Liver (tissue), 9 donors: ENCODE data around the gene PHC2. TPM values are rescaled to one million over a fixed set of nuclear protein-coding genes. Genes with fewer than 3 reads are reported as not detected.

Experiments
- DNase-seq: peaks from one replicate; pipeline ENCODE4 v3.0.0-alpha.2; 2017; ENCODE audit warnings: low spot score
- H3K27ac ChIP-seq, 2 donors: one replicate each; pipeline ENCODE4 v1.7.0; 2013; ENCODE audit warnings: inconsistent platforms in 2 of 2, low read length in 2 of 2, control low read depth in 1 of 2, low read depth in 1 of 2, mild to moderate bottlenecking in 1 of 2
- H3K27me3 ChIP-seq, 4 donors: one replicate each; pipeline versions ENCODE4 v1.6.1 to v1.7.0; 2013; ENCODE audit warnings: low read length in 3 of 4, inconsistent platforms in 1 of 4, mild to moderate bottlenecking in 1 of 4, moderate library complexity in 1 of 4; ENCODE audit not compliant: control insufficient read depth in 4 of 4, insufficient read depth in 4 of 4
- H3K36me3 ChIP-seq, 4 donors: one replicate each; pipeline versions ENCODE4 v1.6.1 to v1.7.0; 2013; ENCODE audit warnings: low read length in 3 of 4, mild to moderate bottlenecking in 3 of 4, low read depth in 1 of 4, moderate library complexity in 1 of 4; ENCODE audit not compliant: control insufficient read depth in 4 of 4, insufficient read depth in 3 of 4
- H3K4me1 ChIP-seq, 4 donors: one replicate each; pipeline versions ENCODE4 v1.6.1 to v1.7.0; 2013; ENCODE audit warnings: low read length in 3 of 4, mild to moderate bottlenecking in 3 of 4, moderate library complexity in 1 of 4; ENCODE audit not compliant: control insufficient read depth in 4 of 4, insufficient read depth in 4 of 4
- H3K4me3 ChIP-seq, 3 donors: one replicate each; pipeline versions ENCODE4 v1.6.1 to v1.7.0; 2013; ENCODE audit warnings: low read length in 3 of 3, control low read depth in 1 of 3, low read depth in 1 of 3, mild to moderate bottlenecking in 1 of 3
- H3K9ac ChIP-seq, 2 donors: one replicate each; pipeline ENCODE4 v1.7.0; 2013; ENCODE audit warnings: low read length in 2 of 2, mild to moderate bottlenecking in 2 of 2, moderate library complexity in 2 of 2, control low read depth in 1 of 2, low read depth in 1 of 2
- H3K9me3 ChIP-seq, 4 donors: one replicate each; pipeline versions ENCODE4 v1.6.1 to v1.7.0; 2013; ENCODE audit warnings: low read length in 3 of 4; ENCODE audit not compliant: control insufficient read depth in 4 of 4
- FOXA2 ChIP-seq: IDR thresholded peaks from 2 replicates; pipeline ENCODE4 v1.6.1; 2016; ENCODE audit warnings: antibody characterized with exemption
- GABPA ChIP-seq, 2 donors: IDR thresholded peaks in 1 of 2; conservative IDR thresholded peaks in 1 of 2; 2 replicates each; pipeline ENCODE4 v1.6.1; 2016; ENCODE audit warnings: antibody characterized with exemption in 2 of 2, mild to moderate bottlenecking in 1 of 2, moderate library complexity in 1 of 2
- HNF4A ChIP-seq, 2 donors: conservative IDR thresholded peaks; 2 replicates each; pipeline ENCODE4 v1.6.1; 2016; ENCODE audit warnings: antibody characterized with exemption in 2 of 2, mild to moderate bottlenecking in 2 of 2
- HNF4G ChIP-seq: IDR thresholded peaks from 2 replicates; pipeline ENCODE4 v1.6.1; 2016; ENCODE audit warnings: antibody characterized with exemption
- JUND ChIP-seq, 2 donors: IDR thresholded peaks; 2 replicates each; pipeline ENCODE4 v1.6.1; 2016; ENCODE audit warnings: antibody characterized with exemption in 2 of 2
- NR2F2 ChIP-seq: IDR thresholded peaks from 2 replicates; pipeline ENCODE4 v1.6.1; 2016; ENCODE audit warnings: antibody characterized with exemption
- RAD21 ChIP-seq, 2 donors: IDR thresholded peaks; 2 replicates each; pipeline ENCODE4 v1.6.1; 2016; ENCODE audit warnings: antibody characterized with exemption in 2 of 2, mild to moderate bottlenecking in 2 of 2
- RXRA ChIP-seq, 2 donors: IDR thresholded peaks; 2 replicates each; pipeline ENCODE4 v1.6.1; 2017 to 2018; ENCODE audit warnings: antibody characterized with exemption in 2 of 2, mild to moderate bottlenecking in 1 of 2
- SP1 ChIP-seq: IDR thresholded peaks from 2 replicates; pipeline ENCODE4 v1.6.1; 2018; ENCODE audit warnings: antibody characterized with exemption, mild to moderate bottlenecking
- TAF1 ChIP-seq: conservative IDR thresholded peaks from 2 replicates; pipeline ENCODE4 v1.6.1; 2016; ENCODE audit warnings: antibody characterized with exemption, mild to moderate bottlenecking
- YY1 ChIP-seq: IDR thresholded peaks from 2 replicates; pipeline ENCODE4 v1.6.1; 2016; ENCODE audit warnings: antibody characterized with exemption, mild to moderate bottlenecking
- ZBTB33 ChIP-seq: IDR thresholded peaks from 2 replicates; pipeline ENCODE4 v1.6.1; 2016; ENCODE audit warnings: antibody characterized with exemption
- WGBS: extraction: QIAGEN DNeasy Blood & Tissue Kit; methylation state at CpG from one replicate; pipeline ENCODE4 v1.1.7; 2013; 5-methylcytosine and 5-hydroxymethylcytosine counted together
- polyA plus RNA-seq, 2 donors: library from polyadenylated mRNA; stranded (reverse) in 1 of 2; unstranded in 1 of 2; fragments of 200-250 nt in 1 of 2; fragments of >200 nt in 1 of 2; fragmentation: Nextera tagmentation in 1 of 2; extraction: Ambion mirVana in 1 of 2; gene quantifications; one replicate each; pipeline versions ENCODE4 v1.2.1 to v1.2.3, GENCODE V29; 2013 to 2015
- total RNA-seq, 2 donors: library from RNA; depleted of rRNA; stranded (reverse); fragments of >200 nt; gene quantifications; one replicate each; pipeline ENCODE4 v1.2.3, GENCODE V29; 2014
- TF ChIP-seq, protein P1 (sequence below): IDR thresholded peaks from 2 replicates; pipeline ENCODE4 v1.6.1; 2016; ENCODE audit warnings: antibody characterized with exemption
- TF ChIP-seq, protein P2 (sequence below): IDR thresholded peaks from 2 replicates; pipeline ENCODE4 v1.6.1; 2016; ENCODE audit warnings: antibody characterized with exemption, mild to moderate bottlenecking
- TF ChIP-seq, protein P3 (sequence below): IDR thresholded peaks from 2 replicates; pipeline ENCODE4 v1.6.1; 2016; ENCODE audit warnings: antibody characterized with exemption
- donor health status: healthy.
- donor health status: healthy.
- donor health status: healthy.
- donor health status: healthy.
- donor health status: healthy.

The PHC2 gene
- total and polyA plus RNA-seq, 4 donors, result 19.1 to 67.8 (median 44.7) TPM

- no peaks in the 10 kb centered on the region for H3K4me1 ChIP-seq
- no peak overlapping the region for H3K4me3 ChIP-seq
- H3K36me3 ChIP-seq, result no peaks in the 10 kb centered on the region
- no peak for DNase-seq
- WGBS, result 75% methylated on average over 10 of the region's 10 CpGs
- no peak overlapping the region for H3K27ac ChIP-seq
- no peak overlapping the region for H3K9ac ChIP-seq
- no peaks in the 10 kb centered on the region for H3K9me3 ChIP-seq
- H3K27me3 ChIP-seq, result no peaks in the 10 kb centered on the region
- TF ChIP-seq, protein P1, sequence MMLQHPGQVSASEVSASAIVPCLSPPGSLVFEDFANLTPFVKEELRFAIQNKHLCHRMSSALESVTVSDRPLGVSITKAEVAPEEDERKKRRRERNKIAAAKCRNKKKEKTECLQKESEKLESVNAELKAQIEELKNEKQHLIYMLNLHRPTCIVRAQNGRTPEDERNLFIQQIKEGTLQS, result no peak
- no peak for TF ChIP-seq FOXA2
- TF ChIP-seq HNF4G, result no peak
- TF ChIP-seq, protein P2, sequence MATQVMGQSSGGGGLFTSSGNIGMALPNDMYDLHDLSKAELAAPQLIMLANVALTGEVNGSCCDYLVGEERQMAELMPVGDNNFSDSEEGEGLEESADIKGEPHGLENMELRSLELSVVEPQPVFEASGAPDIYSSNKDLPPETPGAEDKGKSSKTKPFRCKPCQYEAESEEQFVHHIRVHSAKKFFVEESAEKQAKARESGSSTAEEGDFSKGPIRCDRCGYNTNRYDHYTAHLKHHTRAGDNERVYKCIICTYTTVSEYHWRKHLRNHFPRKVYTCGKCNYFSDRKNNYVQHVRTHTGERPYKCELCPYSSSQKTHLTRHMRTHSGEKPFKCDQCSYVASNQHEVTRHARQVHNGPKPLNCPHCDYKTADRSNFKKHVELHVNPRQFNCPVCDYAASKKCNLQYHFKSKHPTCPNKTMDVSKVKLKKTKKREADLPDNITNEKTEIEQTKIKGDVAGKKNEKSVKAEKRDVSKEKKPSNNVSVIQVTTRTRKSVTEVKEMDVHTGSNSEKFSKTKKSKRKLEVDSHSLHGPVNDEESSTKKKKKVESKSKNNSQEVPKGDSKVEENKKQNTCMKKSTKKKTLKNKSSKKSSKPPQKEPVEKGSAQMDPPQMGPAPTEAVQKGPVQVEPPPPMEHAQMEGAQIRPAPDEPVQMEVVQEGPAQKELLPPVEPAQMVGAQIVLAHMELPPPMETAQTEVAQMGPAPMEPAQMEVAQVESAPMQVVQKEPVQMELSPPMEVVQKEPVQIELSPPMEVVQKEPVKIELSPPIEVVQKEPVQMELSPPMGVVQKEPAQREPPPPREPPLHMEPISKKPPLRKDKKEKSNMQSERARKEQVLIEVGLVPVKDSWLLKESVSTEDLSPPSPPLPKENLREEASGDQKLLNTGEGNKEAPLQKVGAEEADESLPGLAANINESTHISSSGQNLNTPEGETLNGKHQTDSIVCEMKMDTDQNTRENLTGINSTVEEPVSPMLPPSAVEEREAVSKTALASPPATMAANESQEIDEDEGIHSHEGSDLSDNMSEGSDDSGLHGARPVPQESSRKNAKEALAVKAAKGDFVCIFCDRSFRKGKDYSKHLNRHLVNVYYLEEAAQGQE, result no peak
Observed at GRCh38 chr1:33396188-33397124, 34.4 kb downstream of the PHC2 start.

DNA sequence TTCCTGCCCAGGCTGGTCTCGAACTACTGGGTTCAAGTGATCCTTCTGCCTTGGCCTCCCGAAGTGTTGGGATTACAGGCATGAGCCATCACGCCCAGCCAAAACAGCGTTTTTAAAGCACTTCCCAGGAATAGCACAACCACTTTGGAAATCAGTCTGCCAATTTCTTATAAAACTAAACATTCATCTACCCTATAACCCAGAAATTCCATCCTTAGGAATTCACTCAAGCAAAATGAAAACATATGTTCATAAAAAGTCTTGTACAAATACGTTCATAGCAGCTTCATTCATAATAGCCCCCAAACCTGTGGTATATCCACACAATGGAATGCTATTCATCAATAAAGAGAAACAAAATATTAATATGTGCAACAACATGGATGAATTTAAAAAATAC, 36.1 kb downstream of the PHC2 start:
- no peak for TF ChIP-seq NR2F2
- TF ChIP-seq, protein P1, result no peak
- H3K9ac ChIP-seq, result no peak overlapping the region
- no peak for DNase-seq
- no peaks in the 10 kb centered on the region for H3K9me3 ChIP-seq
- H3K36me3 ChIP-seq, result no peaks in the 10 kb centered on the region
- no peaks in the 10 kb centered on the region for H3K4me1 ChIP-seq
- WGBS, result 85% methylated on average over 5 of the region's 5 CpGs
- H3K27me3 ChIP-seq, result no peaks in the 10 kb centered on the region
- H3K27ac ChIP-seq, result no peak overlapping the region
- no peak overlapping the region for H3K4me3 ChIP-seq

DNA sequence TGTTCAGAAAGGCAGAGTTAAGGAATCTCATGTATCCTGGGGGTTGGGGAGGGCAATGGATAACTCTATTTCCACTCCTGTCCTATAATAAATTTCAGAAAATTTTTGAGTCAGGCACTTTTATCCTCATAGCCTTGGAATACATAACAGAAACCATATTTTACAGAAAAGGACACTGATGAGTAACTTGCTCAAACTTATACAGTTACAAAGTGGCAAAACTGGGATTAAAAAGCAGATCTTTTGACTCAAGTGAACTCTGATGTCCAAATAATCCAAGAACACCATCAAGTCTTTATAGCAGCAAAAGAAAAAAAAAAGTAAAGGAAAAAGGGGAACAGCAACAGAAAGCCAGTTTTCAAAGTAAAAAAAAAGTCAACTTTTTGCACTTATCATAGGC, 36.9 kb downstream of the PHC2 start:
- DNase-seq, result no peak
- Histone ChIP-seq H3K4me3 (no peak overlapping the region), H3K36me3 (no peaks in the 10 kb centered on the region), H3K9me3 (no peaks in the 10 kb centered on the region), H3K9ac (no peak overlapping the region), H3K4me1 (no peaks in the 10 kb centered on the region), H3K27ac (no peak overlapping the region), H3K27me3 (no peaks in the 10 kb centered on the region)
- TF ChIP-seq HNF4G (no peak), JUND (IDR thresholded peaks at IDR 0.05) (no peak), HNF4A (conservative IDR thresholded peaks at IDR 0.05) (no peak), SP1 (no peak), FOXA2 (no peak), ZBTB33 (no peak), NR2F2 (no peak), TAF1 (no peak), YY1 (no peak), RAD21 (IDR thresholded peaks at IDR 0.05) (no peak), GABPA (IDR thresholded peaks at IDR 0.05 in 1 of 2, conservative IDR thresholded peaks at IDR 0.05 in 1 of 2) (no peak), RXRA (IDR thresholded peaks at IDR 0.05) (no peak)
- TF ChIP-seq, protein P3, sequence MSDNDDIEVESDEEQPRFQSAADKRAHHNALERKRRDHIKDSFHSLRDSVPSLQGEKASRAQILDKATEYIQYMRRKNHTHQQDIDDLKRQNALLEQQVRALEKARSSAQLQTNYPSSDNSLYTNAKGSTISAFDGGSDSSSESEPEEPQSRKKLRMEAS, result no peak
- TF ChIP-seq, protein P1, result no peak
- TF ChIP-seq, protein P2, result no peak
